OCI-LY7 (cell line): Measurements from ENCODE around the gene NFKBIA.

Experiments
- EZH2phosphoT487 ChIP-seq: fragments of 200-600 bp; sonication (generic); IDR thresholded peaks from 2 replicates; pipeline ENCODE4 v1.6.1; 2018; ENCODE audit warnings: low read depth, borderline replicate concordance, mild to moderate bottlenecking, mixed run types, antibody characterized with exemption, low read length, moderate library complexity, mixed read lengths
- TF ChIP-seq, protein P1 (sequence below): fragments of 200-600 bp; sonication (generic); conservative IDR thresholded peaks from 2 replicates; pipeline ENCODE4 v1.5.1; 2014; ENCODE audit warnings: mild to moderate bottlenecking, antibody characterized with exemption, low read length, moderate library complexity, mixed read lengths

DNA sequence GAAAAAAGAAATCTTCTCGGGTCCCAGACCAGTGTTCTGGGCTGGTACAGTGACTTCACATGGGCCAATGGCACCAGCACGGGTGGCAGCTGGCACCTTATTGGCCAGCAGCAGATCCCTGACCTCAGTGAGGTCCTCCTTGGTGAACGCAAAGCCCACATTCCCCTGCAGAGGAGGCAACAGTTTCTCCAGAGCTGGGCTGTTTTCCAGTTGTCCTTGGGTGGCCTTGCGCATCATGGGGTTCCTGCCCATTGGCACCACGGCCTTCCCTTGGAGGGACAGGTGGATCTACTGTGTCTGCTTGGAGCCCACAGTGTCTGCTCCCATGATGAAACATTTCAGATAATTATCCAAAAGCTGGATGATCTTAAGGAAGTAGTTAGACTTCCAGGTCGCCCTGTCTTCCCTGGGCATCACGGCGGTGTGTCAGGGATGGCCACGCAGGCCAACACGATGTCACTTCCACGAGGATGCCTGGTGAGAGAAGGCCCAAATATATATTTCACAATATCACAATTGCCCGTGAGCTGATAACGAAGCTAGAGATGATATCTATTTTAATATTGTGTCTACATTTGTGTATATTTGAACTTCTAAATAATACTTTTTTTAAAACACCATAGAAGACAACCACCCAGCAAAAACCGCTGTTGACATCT is 15.8 kb downstream of the NFKBIA start:
- TF ChIP-seq, protein P1, sequence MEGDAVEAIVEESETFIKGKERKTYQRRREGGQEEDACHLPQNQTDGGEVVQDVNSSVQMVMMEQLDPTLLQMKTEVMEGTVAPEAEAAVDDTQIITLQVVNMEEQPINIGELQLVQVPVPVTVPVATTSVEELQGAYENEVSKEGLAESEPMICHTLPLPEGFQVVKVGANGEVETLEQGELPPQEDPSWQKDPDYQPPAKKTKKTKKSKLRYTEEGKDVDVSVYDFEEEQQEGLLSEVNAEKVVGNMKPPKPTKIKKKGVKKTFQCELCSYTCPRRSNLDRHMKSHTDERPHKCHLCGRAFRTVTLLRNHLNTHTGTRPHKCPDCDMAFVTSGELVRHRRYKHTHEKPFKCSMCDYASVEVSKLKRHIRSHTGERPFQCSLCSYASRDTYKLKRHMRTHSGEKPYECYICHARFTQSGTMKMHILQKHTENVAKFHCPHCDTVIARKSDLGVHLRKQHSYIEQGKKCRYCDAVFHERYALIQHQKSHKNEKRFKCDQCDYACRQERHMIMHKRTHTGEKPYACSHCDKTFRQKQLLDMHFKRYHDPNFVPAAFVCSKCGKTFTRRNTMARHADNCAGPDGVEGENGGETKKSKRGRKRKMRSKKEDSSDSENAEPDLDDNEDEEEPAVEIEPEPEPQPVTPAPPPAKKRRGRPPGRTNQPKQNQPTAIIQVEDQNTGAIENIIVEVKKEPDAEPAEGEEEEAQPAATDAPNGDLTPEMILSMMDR: no peak
- TF ChIP-seq EZH2phosphoT487: no peak
